H1 (cell line): Measurements from ENCODE around the gene ITM2B.

ENCODE experiments used
- EGR1 ChIP-seq: IDR thresholded peaks from 2 replicates; pipeline ENCODE4 v1.6.1; 2011; ENCODE audit warnings: low read depth, low read length, borderline replicate concordance
- EP300 ChIP-seq, 2 experiments: IDR thresholded peaks; 1 replicate in 1 of 2; 2 replicates in 1 of 2; pipeline ENCODE4 v1.6.1; 2011 to 2012; ENCODE audit warnings: low read depth in 2 of 2, low read length in 2 of 2, mild to moderate bottlenecking in 2 of 2, borderline replicate concordance in 1 of 2, inconsistent platforms in 1 of 2, moderate library complexity in 1 of 2
- HDAC2 ChIP-seq, 2 experiments: fragments of 300-600 bp in 1 of 2; sonication (generic) in 1 of 2; IDR thresholded peaks; 2 replicates each; pipeline ENCODE4 v1.6.1; 2011 to 2012; ENCODE audit warnings: low read depth in 2 of 2, low read length in 2 of 2, mild to moderate bottlenecking in 2 of 2, moderate library complexity in 2 of 2, borderline replicate concordance in 1 of 2, inconsistent platforms in 1 of 2
- NRF1 ChIP-seq: IDR thresholded peaks from 2 replicates; pipeline ENCODE4 v1.6.1; 2011; ENCODE audit warnings: mild to moderate bottlenecking, low read depth, low read length, improper control_type of control experiment
- POLR2A ChIP-seq, 2 experiments: IDR thresholded peaks; 1 replicate in 1 of 2; 2 replicates in 1 of 2; pipeline ENCODE4 v1.6.1; 2011; ENCODE audit warnings: low read depth in 2 of 2, low read length in 2 of 2, mild to moderate bottlenecking in 2 of 2; ENCODE audit errors: control extremely low read depth in 1 of 2
- YY1 ChIP-seq: IDR thresholded peaks from 2 replicates; pipeline ENCODE4 v1.6.1; 2011; ENCODE audit warnings: low read depth, mild to moderate bottlenecking, low read length
- TF ChIP-seq, protein P1 (sequence below), 3 experiments: IDR thresholded peaks; 1 replicate in 2 of 3; 2 replicates in 1 of 3; pipeline versions ENCODE4 v1.5.1 to v1.6.1; 2011; ENCODE audit warnings: low read length in 3 of 3, mild to moderate bottlenecking in 3 of 3, inconsistent platforms in 2 of 3, low read depth in 1 of 3, moderate library complexity in 1 of 3; ENCODE audit not compliant: insufficient read depth in 1 of 3; ENCODE audit errors: control extremely low read depth in 1 of 3
- TF ChIP-seq, protein P2 (sequence below): IDR thresholded peaks from 2 replicates; pipeline ENCODE4 v1.6.1; 2012; ENCODE audit warnings: low read length, inconsistent platforms
- TF ChIP-seq, protein P3 (sequence below): IDR thresholded peaks from 2 replicates; pipeline ENCODE4 v1.6.1; 2011; ENCODE audit warnings: low read depth, mild to moderate bottlenecking, low read length; ENCODE audit not compliant: insufficient read depth
- TF ChIP-seq, protein P4 (sequence below): IDR thresholded peaks from 2 replicates; pipeline ENCODE4 v1.6.1; 2011; ENCODE audit warnings: low read length, improper control_type of control experiment

DNA sequence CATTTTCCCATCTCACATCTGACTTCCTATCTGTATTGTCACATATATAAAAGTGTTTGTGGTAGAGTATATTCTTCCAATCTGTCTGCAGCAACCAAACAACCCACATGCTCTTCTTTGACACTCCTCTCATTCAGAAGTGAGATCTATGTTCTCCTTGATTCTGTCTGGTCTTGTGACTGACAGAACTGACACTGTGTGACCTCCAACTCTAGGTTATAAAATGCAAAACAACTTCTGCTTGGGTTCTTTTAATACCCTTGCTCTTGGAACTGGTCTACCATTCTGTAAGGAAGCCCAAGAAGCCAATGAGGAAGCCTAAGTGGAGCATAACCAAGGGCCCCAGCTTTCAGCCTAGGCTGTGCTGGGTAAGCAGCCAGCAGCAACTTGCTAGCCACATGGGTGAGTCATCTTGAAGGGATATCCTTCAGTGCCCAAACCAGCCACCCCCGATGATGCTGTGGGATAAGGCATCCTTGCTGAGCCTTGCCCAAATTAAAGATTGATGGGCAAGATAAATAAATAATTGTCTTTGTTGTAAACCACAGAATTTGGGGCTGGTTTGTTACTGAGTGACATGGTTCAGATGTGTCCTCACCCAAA is 18.4 kb upstream of the ITM2B start:
- TF ChIP-seq, protein P1, sequence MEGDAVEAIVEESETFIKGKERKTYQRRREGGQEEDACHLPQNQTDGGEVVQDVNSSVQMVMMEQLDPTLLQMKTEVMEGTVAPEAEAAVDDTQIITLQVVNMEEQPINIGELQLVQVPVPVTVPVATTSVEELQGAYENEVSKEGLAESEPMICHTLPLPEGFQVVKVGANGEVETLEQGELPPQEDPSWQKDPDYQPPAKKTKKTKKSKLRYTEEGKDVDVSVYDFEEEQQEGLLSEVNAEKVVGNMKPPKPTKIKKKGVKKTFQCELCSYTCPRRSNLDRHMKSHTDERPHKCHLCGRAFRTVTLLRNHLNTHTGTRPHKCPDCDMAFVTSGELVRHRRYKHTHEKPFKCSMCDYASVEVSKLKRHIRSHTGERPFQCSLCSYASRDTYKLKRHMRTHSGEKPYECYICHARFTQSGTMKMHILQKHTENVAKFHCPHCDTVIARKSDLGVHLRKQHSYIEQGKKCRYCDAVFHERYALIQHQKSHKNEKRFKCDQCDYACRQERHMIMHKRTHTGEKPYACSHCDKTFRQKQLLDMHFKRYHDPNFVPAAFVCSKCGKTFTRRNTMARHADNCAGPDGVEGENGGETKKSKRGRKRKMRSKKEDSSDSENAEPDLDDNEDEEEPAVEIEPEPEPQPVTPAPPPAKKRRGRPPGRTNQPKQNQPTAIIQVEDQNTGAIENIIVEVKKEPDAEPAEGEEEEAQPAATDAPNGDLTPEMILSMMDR (IDR thresholded peaks at IDR 0.05; ENCODE audit: control extremely low read depth in 1 of 3, insufficient read depth in 1 of 3, low read depth in 1 of 3, low read length in 3 of 3) = no peak
- TF ChIP-seq POLR2A (IDR thresholded peaks at IDR 0.05; ENCODE audit: control extremely low read depth in 1 of 2, low read depth in 2 of 2, low read length in 2 of 2) (no peak), YY1 (no peak), HDAC2 (IDR thresholded peaks at IDR 0.05; ENCODE audit: borderline replicate concordance in 1 of 2, low read depth in 2 of 2, low read length in 2 of 2) (no peak), EP300 (IDR thresholded peaks at IDR 0.05; ENCODE audit: borderline replicate concordance in 1 of 2, low read depth in 2 of 2, low read length in 2 of 2) (no peak), EGR1 (no peak), NRF1 (no peak)
- TF ChIP-seq, protein P2, sequence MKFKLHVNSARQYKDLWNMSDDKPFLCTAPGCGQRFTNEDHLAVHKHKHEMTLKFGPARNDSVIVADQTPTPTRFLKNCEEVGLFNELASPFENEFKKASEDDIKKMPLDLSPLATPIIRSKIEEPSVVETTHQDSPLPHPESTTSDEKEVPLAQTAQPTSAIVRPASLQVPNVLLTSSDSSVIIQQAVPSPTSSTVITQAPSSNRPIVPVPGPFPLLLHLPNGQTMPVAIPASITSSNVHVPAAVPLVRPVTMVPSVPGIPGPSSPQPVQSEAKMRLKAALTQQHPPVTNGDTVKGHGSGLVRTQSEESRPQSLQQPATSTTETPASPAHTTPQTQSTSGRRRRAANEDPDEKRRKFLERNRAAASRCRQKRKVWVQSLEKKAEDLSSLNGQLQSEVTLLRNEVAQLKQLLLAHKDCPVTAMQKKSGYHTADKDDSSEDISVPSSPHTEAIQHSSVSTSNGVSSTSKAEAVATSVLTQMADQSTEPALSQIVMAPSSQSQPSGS = no peak
- TF ChIP-seq, protein P3, sequence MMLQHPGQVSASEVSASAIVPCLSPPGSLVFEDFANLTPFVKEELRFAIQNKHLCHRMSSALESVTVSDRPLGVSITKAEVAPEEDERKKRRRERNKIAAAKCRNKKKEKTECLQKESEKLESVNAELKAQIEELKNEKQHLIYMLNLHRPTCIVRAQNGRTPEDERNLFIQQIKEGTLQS = no peak
- TF ChIP-seq, protein P4, sequence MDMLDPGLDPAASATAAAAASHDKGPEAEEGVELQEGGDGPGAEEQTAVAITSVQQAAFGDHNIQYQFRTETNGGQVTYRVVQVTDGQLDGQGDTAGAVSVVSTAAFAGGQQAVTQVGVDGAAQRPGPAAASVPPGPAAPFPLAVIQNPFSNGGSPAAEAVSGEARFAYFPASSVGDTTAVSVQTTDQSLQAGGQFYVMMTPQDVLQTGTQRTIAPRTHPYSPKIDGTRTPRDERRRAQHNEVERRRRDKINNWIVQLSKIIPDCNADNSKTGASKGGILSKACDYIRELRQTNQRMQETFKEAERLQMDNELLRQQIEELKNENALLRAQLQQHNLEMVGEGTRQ = no peak
